Forelimb muscle (tissue), 1 donor: ENCODE results near the gene SMKR1. TPM values are rescaled to one million over a fixed set of nuclear protein-coding genes. Genes with fewer than 3 reads are reported as not detected.
"Not testable (repeated sequence)": the region's sequence is repeated elsewhere in the genome, so short reads cannot be mapped to it uniquely, and the experiment has no call there.

Experiments
- DNase-seq: peaks from one replicate; pipeline ENCODE4 v3.0.0-alpha.2; 2013; ENCODE audit warnings: low read depth
- polyA plus RNA-seq: library from polyadenylated mRNA; unstranded; fragments of 120-200 nt; gene quantifications from one replicate; pipeline ENCODE4 v1.2.1, GENCODE V29; 2013; ENCODE audit not compliant: insufficient read length

The SMKR1 gene
- polyA plus RNA-seq, 1 donor = 0.14 TPM

GRCh38 chr7:129482781-129483180 is 19.6 kb upstream of the SMKR1 start:
- DNase-seq = no peak

GRCh38 chr7:129489491-129489890 is 12.8 kb upstream of the SMKR1 start:
- DNase-seq = no peak

- no peak for DNase-seq
Observed at GRCh38 chr7:129492391-129492790, 9.9 kb upstream of the SMKR1 start.

GRCh38 chr7:129493555-129493954 is 8.8 kb upstream of the SMKR1 start:
- no peak for DNase-seq

- DNase-seq = no peak
Observed at GRCh38 chr7:129494041-129494440, 8.3 kb upstream of the SMKR1 start.

- DNase-seq = no peak
Observed at GRCh38 chr7:129495987-129496386, 6.3 kb upstream of the SMKR1 start.

GRCh38 chr7:129496653-129497052 is 5.7 kb upstream of the SMKR1 start:
- DNase-seq = no peak

- DNase-seq = no peak
Observed at GRCh38 chr7:129497156-129497555, 5.2 kb upstream of the SMKR1 start.

- DNase-seq = no peak
Observed at GRCh38 chr7:129498021-129498420, 4.3 kb upstream of the SMKR1 start.

GRCh38 chr7:129499999-129500398 is 2.3 kb upstream of the SMKR1 start:
- DNase-seq = no peak

GRCh38 chr7:129502708-129503685 is 666 bp downstream of the SMKR1 start:
- DNase-seq = no peak

GRCh38 chr7:129503725-129504124 is 1.4 kb downstream of the SMKR1 start:
- no peak for DNase-seq

GRCh38 chr7:129512192-129512591 is 9.9 kb downstream of the SMKR1 start:
- DNase-seq = no peak

GRCh38 chr7:129513546-129513945 is 11.2 kb downstream of the SMKR1 start:
- DNase-seq = no peak

GRCh38 chr7:129514683-129515082 is 12.4 kb downstream of the SMKR1 start:
- no peak for DNase-seq

GRCh38 chr7:129515381-129515780 is 13.1 kb downstream of the SMKR1 start:
- DNase-seq = no peak

- no peak for DNase-seq
Observed at GRCh38 chr7:129517931-129518330, 15.6 kb downstream of the SMKR1 start.

GRCh38 chr7:129519464-129519863 is 17.1 kb downstream of the SMKR1 start:
- no peak for DNase-seq

- no peak for DNase-seq
Observed at GRCh38 chr7:129522088-129522970, 20.0 kb downstream of the SMKR1 start.

- DNase-seq = no peak
Observed at GRCh38 chr7:129522971-129523340, 20.6 kb downstream of the SMKR1 start.

GRCh38 chr7:129523924-129524323 is 21.6 kb downstream of the SMKR1 start:
- no peak for DNase-seq

GRCh38 chr7:129524405-129524804 is 22.1 kb downstream of the SMKR1 start:
- DNase-seq = not testable (repeated sequence)
